GM10847 (cell line): ENCODE results near the gene TJP1.

Source experiments
- POLR2A ChIP-seq: IDR thresholded peaks from 2 replicates; pipeline ENCODE4 v1.6.1; 2011; ENCODE audit not compliant: insufficient read length; ENCODE audit errors: extremely low read depth

The TJP1 gene

DNA sequence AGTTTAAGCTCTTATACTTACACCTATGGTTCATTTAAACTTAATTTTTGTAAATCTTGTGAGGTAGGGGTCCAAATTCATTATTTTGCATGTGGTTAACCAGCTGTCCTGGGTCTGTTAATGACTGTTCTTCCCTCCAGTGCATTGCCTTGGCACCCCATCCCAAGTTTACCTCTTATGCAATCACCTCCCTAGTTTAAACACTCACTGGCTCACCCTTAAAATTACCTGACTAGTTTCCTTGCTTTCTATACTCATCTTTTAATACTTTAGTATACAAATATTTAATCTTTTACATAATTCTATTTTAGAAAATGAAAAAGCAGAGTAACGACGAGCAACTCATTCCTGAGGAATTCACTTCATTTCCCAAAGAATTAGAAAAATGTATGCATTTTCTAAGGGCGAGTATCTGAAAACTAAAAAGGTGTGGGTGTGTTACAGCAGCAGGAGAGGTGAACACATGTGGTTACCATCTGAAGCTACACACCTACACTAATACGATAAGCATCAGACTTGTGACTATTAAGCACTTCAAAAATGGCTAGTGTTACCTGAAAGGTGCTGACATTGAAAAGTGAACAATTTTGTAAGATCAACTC, 33.7 kb downstream of the TJP1 start:
- no peak for TF ChIP-seq POLR2A

DNA sequence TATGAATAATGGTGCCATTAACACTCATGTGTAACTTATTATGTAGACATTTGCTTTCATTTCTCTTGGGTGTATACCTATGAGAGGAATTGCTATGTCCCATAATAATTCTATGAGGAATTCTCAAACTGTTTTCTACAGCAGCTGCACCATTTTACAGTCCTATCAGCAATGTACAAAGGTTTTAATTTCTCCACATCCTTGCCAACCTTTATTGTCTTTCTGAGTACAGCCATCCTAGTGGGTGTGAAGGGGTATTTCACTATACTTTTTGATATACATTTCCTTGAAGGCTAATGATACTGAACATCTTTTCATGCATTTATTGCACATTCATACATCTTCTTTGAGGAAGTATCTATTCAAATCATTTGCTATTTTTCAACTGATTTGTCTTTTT, 34.5 kb downstream of the TJP1 start:
- no peak for TF ChIP-seq POLR2A

DNA sequence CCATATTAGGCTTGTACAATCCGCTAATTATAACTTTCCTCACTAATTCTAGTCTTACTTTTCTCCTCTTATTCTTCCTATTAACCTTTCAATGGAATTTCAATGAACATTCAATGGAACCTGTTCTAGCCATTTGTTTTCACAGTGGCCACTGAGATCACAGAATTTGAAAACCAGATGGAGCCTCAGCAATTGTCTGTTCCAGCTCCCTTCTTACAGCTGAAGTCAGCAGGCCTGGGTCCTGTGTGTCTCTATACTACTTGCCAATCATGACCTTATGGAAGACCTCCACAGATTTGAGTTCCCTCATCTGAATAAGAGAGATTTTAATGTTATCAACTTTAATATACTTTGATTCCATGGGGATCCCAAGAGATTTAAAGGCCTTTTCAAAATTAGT, 36.6 kb downstream of the TJP1 start:
- TF ChIP-seq POLR2A: no peak

DNA sequence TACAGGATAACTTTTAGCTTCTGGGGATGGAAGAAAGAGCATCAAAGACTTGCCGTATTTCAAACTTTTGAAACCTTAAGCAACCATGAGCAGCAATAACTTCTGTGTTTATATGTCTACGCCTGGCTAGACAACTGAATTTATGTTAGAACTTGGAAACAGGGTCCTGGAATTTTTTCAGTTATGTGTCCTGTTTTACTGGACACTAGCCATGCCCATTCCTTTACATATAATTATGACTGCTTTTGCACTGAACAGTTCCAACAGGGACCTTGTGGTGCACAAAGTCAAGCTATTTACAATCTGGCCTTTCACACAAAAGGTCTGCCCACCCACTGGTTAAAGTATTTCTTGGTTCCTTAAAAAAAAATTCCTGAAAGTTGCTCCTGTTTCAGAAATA, 37.1 kb downstream of the TJP1 start:
- TF ChIP-seq POLR2A: no peak

DNA sequence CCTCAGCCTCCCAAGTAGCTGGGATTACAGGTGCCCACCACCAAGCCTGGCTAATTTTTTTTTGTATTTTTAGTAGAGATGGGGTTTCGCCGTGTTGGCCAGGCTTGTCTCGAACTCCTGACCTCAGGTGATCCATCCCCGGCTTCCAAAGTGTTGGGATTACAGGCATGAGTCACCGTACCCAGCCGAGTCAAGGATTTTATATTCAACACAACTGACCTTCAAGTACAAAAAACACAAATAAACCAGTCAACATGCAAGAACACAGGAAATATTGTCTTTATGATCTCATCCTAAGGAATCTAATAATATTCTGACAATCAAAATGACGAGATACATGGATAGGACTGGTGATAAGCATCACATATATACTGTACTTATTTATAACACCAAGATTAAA, 37.9 kb downstream of the TJP1 start:
- TF ChIP-seq POLR2A: no peak

DNA sequence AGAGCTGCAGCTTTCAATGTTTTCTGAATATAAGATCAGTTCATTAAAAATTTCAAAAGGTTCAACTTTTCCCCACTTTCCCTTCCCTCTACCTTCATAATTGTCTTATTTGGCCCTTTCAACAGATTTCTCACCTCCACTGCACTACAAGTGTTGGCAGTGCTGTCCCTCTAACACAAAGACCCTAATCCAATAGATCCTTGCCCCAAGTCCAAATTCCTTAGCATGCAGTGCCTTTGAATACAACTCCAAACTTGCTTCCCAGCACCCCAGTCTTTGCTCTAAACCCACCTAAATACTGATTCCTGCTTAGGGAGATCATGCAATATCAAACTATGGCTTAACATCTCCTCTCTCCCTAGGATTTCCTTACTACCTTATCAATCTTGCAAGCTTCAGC, 43.9 kb downstream of the TJP1 start:
- no peak for TF ChIP-seq POLR2A

DNA sequence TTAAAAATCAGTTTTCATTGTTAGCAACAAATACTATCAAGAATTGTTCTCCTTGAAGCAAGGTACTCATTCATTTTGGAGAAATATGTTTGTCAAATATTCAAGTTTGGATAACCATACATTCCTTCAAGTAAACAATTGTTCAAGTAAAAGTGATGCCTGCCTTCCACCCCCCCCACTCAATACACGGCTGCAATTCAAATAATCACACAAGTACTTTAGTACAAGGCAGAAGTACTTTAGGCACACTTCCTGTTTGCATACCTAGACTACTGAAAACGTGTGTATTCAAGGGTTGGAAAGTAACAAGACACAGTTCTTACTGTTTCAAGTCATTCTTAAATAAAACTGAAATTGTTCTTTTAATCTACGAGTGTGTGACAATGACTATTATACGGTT, 45.4 kb downstream of the TJP1 start:
- TF ChIP-seq POLR2A: no peak

DNA sequence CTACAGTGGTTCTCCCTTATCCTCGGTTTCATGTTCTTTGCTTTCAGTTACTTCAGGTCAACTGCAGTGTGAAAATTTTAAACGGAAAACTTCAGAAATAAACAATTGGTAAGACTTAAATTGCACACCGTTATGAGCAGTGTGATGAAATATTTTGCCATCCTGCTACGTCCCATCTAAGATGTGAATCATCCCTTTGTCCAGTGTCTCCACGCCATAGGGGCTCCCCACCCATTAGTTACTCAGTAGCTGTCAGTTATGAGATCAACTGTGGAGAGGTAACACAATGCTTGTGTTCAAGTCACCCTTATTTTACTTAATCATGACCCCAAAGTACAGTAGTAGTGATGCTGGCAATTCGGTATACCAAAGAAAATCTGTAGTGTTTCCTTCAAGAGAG, 47.4 kb downstream of the TJP1 start:
- no peak for TF ChIP-seq POLR2A

DNA sequence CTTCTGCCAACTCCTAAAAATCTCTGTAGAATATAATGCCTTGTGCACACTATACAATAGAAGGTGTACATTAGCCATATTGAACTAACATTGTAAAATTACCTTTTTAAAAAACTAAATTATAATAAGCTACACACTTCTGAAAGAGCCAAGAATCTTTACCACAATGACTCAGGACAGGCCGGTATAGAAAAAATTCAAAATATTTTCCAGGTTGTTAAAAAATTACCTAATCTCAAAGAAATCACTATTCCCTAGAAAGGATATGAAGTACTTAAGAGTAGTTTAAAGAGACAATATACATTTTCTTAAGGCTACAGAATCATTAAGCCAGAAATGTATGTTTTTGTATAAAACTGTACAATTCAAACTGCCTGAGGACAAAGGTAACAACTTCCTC, 48.5 kb downstream of the TJP1 start:
- no peak for TF ChIP-seq POLR2A

DNA sequence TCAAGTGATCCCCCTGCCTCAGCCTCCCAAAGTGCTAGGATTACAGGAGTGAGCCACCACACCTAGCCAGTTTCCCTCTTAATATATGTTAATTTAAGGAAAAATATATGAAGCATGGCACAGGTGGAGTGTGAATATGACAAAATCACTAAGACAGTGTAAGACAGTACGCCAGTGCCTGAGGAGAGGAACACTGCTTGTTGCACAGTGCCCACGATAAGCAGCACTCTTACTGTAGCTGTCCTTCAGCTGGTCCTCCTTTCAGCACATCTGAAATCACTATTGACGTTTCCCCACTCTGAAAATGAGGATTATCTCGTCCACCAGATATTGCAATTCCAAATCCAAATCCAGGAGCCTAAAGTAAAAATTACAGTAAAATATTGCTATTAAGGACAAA, 49.3 kb downstream of the TJP1 start:
- TF ChIP-seq POLR2A: no peak

DNA sequence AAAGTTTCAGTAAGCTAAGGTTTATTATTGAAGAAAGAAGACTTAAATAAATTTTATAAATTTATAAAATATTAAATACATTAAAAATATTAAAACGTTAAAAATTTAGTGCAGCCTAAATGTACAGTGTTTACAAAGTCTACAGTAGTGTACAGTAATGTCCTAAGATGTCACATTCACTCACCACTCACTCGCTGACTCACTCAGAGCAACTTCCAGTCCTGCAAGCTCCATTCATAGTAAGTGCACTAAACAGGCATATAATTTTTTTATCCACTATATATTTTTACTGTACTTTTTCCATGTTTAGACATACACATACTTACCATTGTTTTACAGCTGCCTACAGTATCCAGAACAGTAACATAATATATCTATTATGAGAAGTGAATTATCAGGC, 51.5 kb downstream of the TJP1 start:
- no peak for TF ChIP-seq POLR2A

DNA sequence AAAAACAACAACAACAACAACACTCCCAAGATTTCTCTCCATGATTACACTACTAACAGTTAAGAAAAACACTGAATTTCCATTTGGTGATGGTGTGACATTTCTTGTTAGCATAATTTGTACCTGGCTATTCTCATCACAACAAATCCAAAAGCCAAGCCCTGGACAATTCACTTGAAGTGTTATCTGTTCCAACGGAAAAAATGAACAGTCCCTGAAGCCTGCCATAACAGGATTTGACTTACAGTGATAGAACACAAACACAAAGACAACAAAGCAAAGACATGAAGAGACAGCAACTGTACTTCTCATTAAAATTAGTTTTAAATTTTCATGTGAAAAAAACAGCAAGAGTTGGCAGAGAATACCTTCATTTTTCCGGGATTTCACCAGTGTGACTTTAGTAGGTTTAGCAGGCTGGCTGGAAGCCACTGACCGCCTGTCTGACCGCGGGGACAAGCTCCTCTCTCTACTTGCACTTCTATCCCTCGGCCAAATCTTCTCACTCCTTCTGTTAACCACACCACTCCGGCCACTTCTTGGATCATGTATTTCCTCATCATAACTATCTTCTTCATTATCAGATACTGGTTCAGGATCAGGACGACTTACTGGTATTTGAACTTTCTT, 56.3 kb downstream of the TJP1 start:
- no peak for TF ChIP-seq POLR2A

DNA sequence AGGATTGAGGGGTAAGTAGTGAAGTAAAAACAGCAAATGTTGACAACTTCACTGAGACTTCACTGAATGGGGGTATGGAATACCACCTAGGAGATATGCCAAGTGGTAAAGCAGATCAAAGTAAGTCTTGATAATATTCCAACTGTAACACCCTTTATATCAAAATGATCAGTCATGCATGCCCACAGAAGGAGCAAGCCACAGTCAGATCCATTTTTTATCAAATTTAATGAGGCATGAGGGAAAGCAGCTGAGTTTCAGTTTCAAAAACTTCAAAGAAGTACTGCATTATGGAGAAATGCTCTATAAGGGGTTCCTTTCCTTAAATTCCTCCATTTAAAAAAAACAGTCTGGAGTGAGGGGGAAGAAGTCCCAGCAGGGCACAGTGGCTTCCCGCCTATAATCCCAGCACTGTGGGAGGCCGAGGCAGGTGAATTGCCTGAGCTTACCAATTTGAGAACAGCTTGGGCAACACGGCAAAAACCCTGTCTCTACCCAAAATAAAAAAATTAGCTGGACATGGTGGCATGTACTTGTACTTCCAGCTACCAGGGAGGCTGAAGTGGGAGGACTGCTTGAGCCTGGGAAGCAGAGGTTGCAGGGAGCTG, 56.9 kb downstream of the TJP1 start:
- no peak for TF ChIP-seq POLR2A

DNA sequence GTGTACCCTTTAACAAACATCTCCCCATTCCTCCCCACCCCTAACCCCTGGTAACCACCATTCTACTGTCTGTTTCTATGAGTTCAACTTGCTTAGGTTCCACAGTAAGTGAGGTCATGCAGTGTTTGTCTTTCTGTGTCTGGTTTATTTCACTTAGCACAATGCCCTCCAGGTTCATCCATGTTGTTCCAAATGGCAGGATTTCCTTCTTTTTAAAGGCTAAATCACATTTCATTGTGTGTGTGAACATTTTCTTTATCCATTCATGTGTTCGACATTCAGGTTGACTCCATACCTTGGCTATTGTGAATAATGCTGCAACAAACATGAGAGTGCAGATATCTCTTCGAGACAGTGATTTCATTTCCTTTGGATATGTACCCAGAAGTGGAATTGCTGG, 62.7 kb downstream of the TJP1 start:
- no peak for TF ChIP-seq POLR2A

DNA sequence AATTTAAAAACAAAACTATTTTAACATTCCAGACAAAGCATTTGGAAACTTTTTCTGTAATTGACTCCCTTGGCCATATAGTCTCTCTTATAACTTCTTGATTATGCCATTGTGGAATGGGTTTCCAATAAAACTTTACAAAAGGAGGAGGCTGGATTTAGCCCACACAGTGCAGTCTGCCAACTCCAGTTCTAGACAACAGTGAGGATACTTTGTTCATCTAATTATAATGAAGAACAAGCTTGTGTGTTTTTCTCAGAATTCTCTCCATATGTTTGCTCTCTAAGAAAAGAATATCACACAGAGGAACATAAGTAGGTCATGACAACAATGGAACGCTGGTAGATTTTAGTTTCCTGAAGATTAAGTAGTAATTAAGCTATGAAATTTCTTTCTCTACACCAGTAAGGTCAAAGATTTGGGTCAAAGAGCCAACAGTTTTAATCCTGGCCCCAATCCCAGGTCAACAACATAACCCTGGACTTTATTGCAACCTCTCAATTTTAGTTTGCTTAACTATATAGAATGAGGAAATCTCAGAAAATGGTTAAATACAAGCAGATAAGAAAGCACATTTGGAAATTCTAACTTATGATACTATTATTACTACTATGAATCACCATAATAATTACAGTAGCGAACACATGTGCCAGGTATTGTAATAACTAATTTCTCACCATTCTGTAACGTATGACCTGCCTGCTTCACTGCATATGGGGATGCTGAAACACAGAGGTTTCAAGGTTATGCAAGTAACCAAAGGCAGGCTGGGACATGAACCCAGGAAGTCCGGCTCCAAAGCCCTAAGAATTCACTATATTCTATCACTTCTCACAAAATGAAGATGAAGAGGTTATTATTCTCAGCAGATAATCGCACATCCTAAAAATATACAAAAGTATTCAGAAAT, 65.7 kb downstream of the TJP1 start:
- no peak for TF ChIP-seq POLR2A

DNA sequence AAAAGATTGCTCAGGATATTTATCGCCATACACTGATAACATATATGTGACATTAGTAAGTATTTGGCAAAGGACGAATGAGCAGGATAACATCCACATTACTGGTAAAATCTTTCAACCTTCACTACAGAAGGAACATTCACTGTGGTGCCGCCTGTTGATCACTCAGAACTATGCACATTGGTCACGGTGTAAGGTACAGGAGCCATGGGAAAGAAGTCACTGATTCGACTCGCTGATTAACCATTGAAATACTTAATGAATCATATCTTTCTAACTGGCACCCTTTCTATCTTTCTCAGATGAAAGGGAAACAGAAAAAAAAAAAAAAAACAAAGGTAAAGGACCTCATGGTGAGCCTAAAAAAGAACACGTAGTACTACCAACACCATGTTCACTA, 68.8 kb downstream of the TJP1 start:
- TF ChIP-seq POLR2A: no peak

DNA sequence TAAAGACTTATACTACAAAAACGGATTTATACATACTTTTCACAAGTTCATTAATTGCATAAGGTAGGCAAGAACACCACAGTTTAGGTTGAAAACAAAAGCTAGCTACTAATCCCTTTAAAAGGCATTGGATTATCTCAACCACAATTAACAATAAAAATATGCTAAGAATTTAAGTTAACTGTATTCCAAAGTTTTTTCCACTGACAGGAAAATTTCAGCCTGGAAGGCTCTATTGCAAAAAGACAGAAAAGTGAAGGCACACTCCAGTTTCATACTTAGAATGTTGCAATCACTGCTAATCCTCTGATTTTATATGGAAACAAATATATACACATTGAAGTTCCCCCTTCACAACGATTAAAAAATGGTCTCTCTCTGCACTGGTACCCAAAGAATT, 71.5 kb downstream of the TJP1 start:
- TF ChIP-seq POLR2A: no peak
